Measurements from ENCODE around the gene BEGAIN.

DNA sequence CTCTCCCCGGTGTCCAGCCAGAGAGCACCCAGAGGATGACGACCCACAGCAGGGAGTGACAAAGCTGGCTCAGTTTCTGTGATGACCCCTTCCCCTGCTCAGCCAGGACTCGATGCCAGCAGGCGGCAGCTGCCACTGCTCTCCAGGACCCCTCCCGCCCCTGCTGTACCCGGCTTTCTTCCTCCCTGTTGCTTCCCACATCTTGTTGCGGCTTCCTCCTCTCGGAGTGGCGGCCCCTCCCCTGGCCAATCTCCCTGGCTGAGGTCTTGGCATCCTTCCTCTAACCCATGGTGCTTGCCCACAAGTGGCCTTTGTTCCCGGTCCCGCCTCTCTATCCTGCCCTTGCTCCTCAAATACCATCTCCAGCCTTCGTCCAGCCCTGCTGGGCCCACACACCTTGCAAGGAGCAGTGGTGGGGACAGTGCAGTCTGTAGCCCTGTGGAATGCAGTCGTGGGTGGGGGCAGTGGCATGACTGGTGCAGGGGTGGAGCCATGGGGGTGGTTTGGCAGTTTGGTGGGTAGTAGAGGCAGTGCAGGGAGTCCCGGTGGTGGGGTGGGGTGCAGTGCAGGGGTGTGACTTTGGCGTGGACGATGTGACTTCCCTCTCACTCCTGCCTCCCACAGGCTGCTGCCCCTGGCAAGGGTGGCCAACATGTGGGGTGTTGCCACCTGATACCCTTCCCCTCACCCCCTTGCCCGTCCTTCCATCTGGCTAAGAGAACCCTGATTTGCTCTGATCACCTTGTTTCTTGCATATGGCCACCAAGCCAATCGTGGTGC, 16.3 kb upstream of the BEGAIN start:
- TF ChIP-seq, protein P1, sequence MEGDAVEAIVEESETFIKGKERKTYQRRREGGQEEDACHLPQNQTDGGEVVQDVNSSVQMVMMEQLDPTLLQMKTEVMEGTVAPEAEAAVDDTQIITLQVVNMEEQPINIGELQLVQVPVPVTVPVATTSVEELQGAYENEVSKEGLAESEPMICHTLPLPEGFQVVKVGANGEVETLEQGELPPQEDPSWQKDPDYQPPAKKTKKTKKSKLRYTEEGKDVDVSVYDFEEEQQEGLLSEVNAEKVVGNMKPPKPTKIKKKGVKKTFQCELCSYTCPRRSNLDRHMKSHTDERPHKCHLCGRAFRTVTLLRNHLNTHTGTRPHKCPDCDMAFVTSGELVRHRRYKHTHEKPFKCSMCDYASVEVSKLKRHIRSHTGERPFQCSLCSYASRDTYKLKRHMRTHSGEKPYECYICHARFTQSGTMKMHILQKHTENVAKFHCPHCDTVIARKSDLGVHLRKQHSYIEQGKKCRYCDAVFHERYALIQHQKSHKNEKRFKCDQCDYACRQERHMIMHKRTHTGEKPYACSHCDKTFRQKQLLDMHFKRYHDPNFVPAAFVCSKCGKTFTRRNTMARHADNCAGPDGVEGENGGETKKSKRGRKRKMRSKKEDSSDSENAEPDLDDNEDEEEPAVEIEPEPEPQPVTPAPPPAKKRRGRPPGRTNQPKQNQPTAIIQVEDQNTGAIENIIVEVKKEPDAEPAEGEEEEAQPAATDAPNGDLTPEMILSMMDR (conservative IDR thresholded peaks at IDR 0.05 in 1 of 2, IDR thresholded peaks at IDR 0.05 in 1 of 2; ENCODE audit: low read depth in 1 of 2, low read length in 2 of 2): no peak
- no peak for TF ChIP-seq EZH2 (IDR thresholded peaks at IDR 0.05; ENCODE audit: low read length, missing control alignments)
